ENCODE results near the gene MYEOV. TPM values are rescaled to one million over a fixed set of nuclear protein-coding genes. Genes with fewer than 3 reads are reported as not detected.

Gene MYEOV
- total RNA-seq, 2 donors from 2014 or later = 1.1 to 1.3 TPM

- TF ChIP-seq CTCF (IDR thresholded peaks at IDR 0.05) = no peak
- H3K9me3 ChIP-seq = no peaks in the 10 kb centered on the region
- no peak overlapping the region for H3K4me3 ChIP-seq
- no peaks in the 10 kb centered on the region for H3K36me3 ChIP-seq
- ATAC-seq (ENCODE audit: insufficient number of reproducible peaks, low FRiP score, low read depth) (no peak), DNase-seq (ENCODE audit: low spot score) (no peak)
- no peaks in the 10 kb centered on the region for H3K27me3 ChIP-seq (replicated peaks; ENCODE audit: insufficient read depth)
- peak overlapping the region in 1 of 2 donors; percentile 32 for H3K27ac ChIP-seq
- peaks cover 23 to 46% of the 10 kb centered on the region in 2 donors for H3K4me1 ChIP-seq (ENCODE audit: control insufficient read depth in 1 of 2, low read depth in 2 of 2)
Observed at GRCh38 chr11:69301455-69302401, 7.8 kb downstream of the MYEOV start.

GRCh38 chr11:69302447-69303020 is 8.6 kb downstream of the MYEOV start:
- peak overlapping the region in 1 of 2 donors; percentile 32 for H3K27ac ChIP-seq
- H3K4me3 ChIP-seq = no peak overlapping the region

GRCh38 chr11:69303427-69303826 is 9.5 kb downstream of the MYEOV start:
- ATAC-seq (ENCODE audit: insufficient number of reproducible peaks, low FRiP score, low read depth) (no peak), DNase-seq (ENCODE audit: low spot score) (no peak)
- Histone ChIP-seq H3K27ac (no peak overlapping the region), H3K36me3 (no peaks in the 10 kb centered on the region), H3K9me3 (no peaks in the 10 kb centered on the region), H3K4me1 (ENCODE audit: control insufficient read depth in 1 of 2, low read depth in 2 of 2) (peaks cover 12 to 31% of the 10 kb centered on the region in 2 donors), H3K27me3 (replicated peaks; ENCODE audit: insufficient read depth) (no peaks in the 10 kb centered on the region), H3K4me3 (no peak overlapping the region)
- no peak for TF ChIP-seq CTCF (IDR thresholded peaks at IDR 0.05)

More at GRCh38 chr11:69302447-69303020, 8.6 kb downstream of the MYEOV start:
- no peaks in the 10 kb centered on the region for H3K36me3 ChIP-seq
- TF ChIP-seq CTCF (IDR thresholded peaks at IDR 0.05) = no peak
- no peaks in the 10 kb centered on the region for H3K27me3 ChIP-seq (replicated peaks; ENCODE audit: insufficient read depth)
- no peak for ATAC-seq (ENCODE audit: insufficient number of reproducible peaks, low FRiP score, low read depth)
- peaks cover 20 to 40% of the 10 kb centered on the region in 2 donors for H3K4me1 ChIP-seq (ENCODE audit: control insufficient read depth in 1 of 2, low read depth in 2 of 2)
- no peaks in the 10 kb centered on the region for H3K9me3 ChIP-seq
- DNase-seq (ENCODE audit: low spot score) = no peak

- Histone ChIP-seq H3K27me3 (replicated peaks; ENCODE audit: insufficient read depth) (no peaks in the 10 kb centered on the region), H3K36me3 (no peaks in the 10 kb centered on the region), H3K9me3 (no peaks in the 10 kb centered on the region), H3K4me3 (no peak overlapping the region), H3K27ac (no peak overlapping the region), H3K4me1 (ENCODE audit: control insufficient read depth in 1 of 2, low read depth in 2 of 2) (peaks cover 9 to 23% of the 10 kb centered on the region in 2 donors)
- DNase-seq (ENCODE audit: low spot score) = no peak
- ATAC-seq (ENCODE audit: insufficient number of reproducible peaks, low FRiP score, low read depth) = no peak
- TF ChIP-seq CTCF (IDR thresholded peaks at IDR 0.05) = no peak
Observed at GRCh38 chr11:69304258-69304657, 10.3 kb downstream of the MYEOV start.

- Histone ChIP-seq H3K27ac (no peak overlapping the region), H3K4me3 (no peak overlapping the region), H3K27me3 (replicated peaks; ENCODE audit: insufficient read depth) (no peaks in the 10 kb centered on the region), H3K4me1 (ENCODE audit: control insufficient read depth in 1 of 2, low read depth in 2 of 2) (peaks cover 9 to 19% of the 10 kb centered on the region in 2 donors), H3K36me3 (no peaks in the 10 kb centered on the region), H3K9me3 (no peaks in the 10 kb centered on the region)
- DNase-seq (ENCODE audit: low spot score) (no peak), ATAC-seq (ENCODE audit: insufficient number of reproducible peaks, low FRiP score, low read depth) (no peak)
- TF ChIP-seq CTCF (IDR thresholded peaks at IDR 0.05) = no peak
Observed at GRCh38 chr11:69304686-69305085, 10.7 kb downstream of the MYEOV start.

Data from thoracic aorta (tissue), 2 donors.